ENCODE data around the gene PPP6R2. TPM values are rescaled to one million over a fixed set of nuclear protein-coding genes. Genes with fewer than 3 reads are reported as not detected.
"Not testable (repeated sequence)": the region's sequence is repeated elsewhere in the genome, so short reads cannot be mapped to it uniquely, and the experiment has no call there.

The PPP6R2 gene
- polyA plus RNA-seq, 2 of the 4 experiments (the other 2 are of a cell fraction) = 9.6 to 14.7 TPM

- 96% methylated on average over 5 of the region's 5 CpGs for WGBS (ENCODE audit: missing lambda C conversion rate)
- no peak overlapping the region for H3K4me2 ChIP-seq
- CTCF ChIA-PET = no interaction called here
- no peak overlapping the region for H3K4me3 ChIP-seq
- DNase-seq (ENCODE audit: low read depth in 1 of 2, low spot score in 1 of 2) = no peak
- ATAC-seq = no peak
- no peaks in the 10 kb centered on the region for H3K4me1 ChIP-seq
- TF ChIP-seq KDM5A (IDR thresholded peaks at IDR 0.05) = no peak
- no peak for TF ChIP-seq HDAC2 (IDR thresholded peaks at IDR 0.05)
- TF ChIP-seq CTCF (IDR thresholded peaks at IDR 0.05) = no peak
- TF ChIP-seq TP53 (CRISPR knock-in tag; IDR thresholded peaks at IDR 0.05) = no peak
- TF ChIP-seq JUNB (IDR thresholded peaks at IDR 0.05) = no peak
- H3K27ac ChIP-seq = no peak overlapping the region
- POLR2A ChIA-PET = no interaction called here
- peaks cover 4% of the 10 kb centered on the region; the same call in 2 of the 3 replicates for H3K9me3 ChIP-seq
- no peak for FAIRE-seq
Measured at GRCh38 chr22:50376085-50376651, 33.0 kb downstream of the PPP6R2 start.

GRCh38 chr22:50381021-50381555 is 38.0 kb downstream of the PPP6R2 start:
- 91% methylated on average over 10 of the region's 15 CpGs for WGBS (ENCODE audit: missing lambda C conversion rate)
- FAIRE-seq; ATAC-seq; DNase-seq (ENCODE audit: low read depth in 1 of 2, low spot score in 1 of 2); H3K4me1 ChIP-seq; CTCF ChIA-PET; POLR2A ChIA-PET; H3K4me2 ChIP-seq; H3K4me3 ChIP-seq; H3K27ac ChIP-seq; H3K9me3 ChIP-seq: not testable (repeated sequence)

GRCh38 chr22:50396751-50397370 is 53.7 kb downstream of the PPP6R2 start:
- peak overlapping the region; percentile 84 for H3K4me2 ChIP-seq
- CTCF ChIA-PET = interaction anchor here (0.6 to 0.7 kb wide), 2 partner anchors 46 to 145 kb away, joined by 3 read pairs; partner anchors contain the start of gene HDAC10
- FAIRE-seq (no peak), DNase-seq (ENCODE audit: low read depth in 1 of 2, low spot score in 1 of 2) (peak; percentile 13 to 86), ATAC-seq (peak; percentile 69 to 88)
- H3K4me3 ChIP-seq = no peak overlapping the region; the same call in 2 of the 3 replicates
- no peaks in the 10 kb centered on the region for H3K9me3 ChIP-seq
- TF ChIP-seq FOSB (CRISPR knock-in tag; IDR thresholded peaks at IDR 0.05) (no peak), MAFK (IDR thresholded peaks at IDR 0.05; ENCODE audit: partially characterized antibody) (peak; percentile 86), RNF2 (IDR thresholded peaks at IDR 0.05; ENCODE audit: borderline replicate concordance, low read depth) (no peak), HOXA7 (CRISPR knock-in tag; IDR thresholded peaks at IDR 0.05) (no peak), MAX (IDR thresholded peaks at IDR 0.05) (peak; percentile 37; the same call in 1 of the 2 replicates), JUN (IDR thresholded peaks at IDR 0.05) (peak in 1 of 2 experiments; percentile 48; a peak in 1 of 5 replicates), CEBPB (IDR thresholded peaks at IDR 0.05) (peak in 1 of 2 experiments; percentile 33; a peak in 1 of 4 replicates), GATA3 (IDR thresholded peaks at IDR 0.05; ENCODE audit: borderline replicate concordance) (peak; percentile 91)
- H3K27ac ChIP-seq = peak overlapping the region; percentile 43 to 76; a peak in 4 of 6 replicates
- POLR2A ChIA-PET = no interaction called here
- WGBS (ENCODE audit: missing lambda C conversion rate) = 0% methylated on average over 6 of the region's 6 CpGs
- peaks cover 35% of the 10 kb centered on the region for H3K4me1 ChIP-seq

- Histone ChIP-seq H3K4me1 (peaks cover 35% of the 10 kb centered on the region), H3K4me2 (peak overlapping the region; percentile 84), H3K27ac (peak overlapping the region in 1 of 2 experiments; percentile 63; a peak in 2 of 6 replicates)
- FAIRE-seq; H3K9me3 ChIP-seq; DNase-seq (ENCODE audit: low read depth in 1 of 2, low spot score in 1 of 2); H3K4me3 ChIP-seq; POLR2A ChIA-PET: not testable (repeated sequence)
- 45% methylated on average over 2 of the region's 4 CpGs for WGBS (ENCODE audit: missing lambda C conversion rate)
- CTCF ChIA-PET = interaction anchor here (0.6 kb wide), 1 partner anchor 146 kb away, joined by 3 read pairs; the partner anchor contains the start of gene HDAC10
- peak; percentile 30 to 38 for ATAC-seq
Measured at GRCh38 chr22:50397371-50398060, 54.4 kb downstream of the PPP6R2 start.

All from A549 (cell line).